ENCODE measurements around the gene PLIN3. TPM values are rescaled to one million over a fixed set of nuclear protein-coding genes. Genes with fewer than 3 reads are reported as not detected.

The PLIN3 gene
- polyA plus RNA-seq, 4 donors, result 38.6 to 57.9 (median 53.3) TPM

Other genes starting within 250 kb of the PLIN3 start
- gene TNFAIP8L1, start 228.2 kb downstream of the PLIN3 start, polyA plus RNA-seq (ENCODE audit: insufficient read length in 4 of 4), result 10 to 100 TPM; 12.8 to 15.1 (median 13.4) TPM
- gene MYDGF, start 197.3 kb downstream of the PLIN3 start, polyA plus RNA-seq (ENCODE audit: insufficient read length in 4 of 4), result 100 to 1,000 TPM in 1 of 4 donors, 10 to 100 TPM in 3; 71.6 to 103 (median 75.3) TPM
- gene DPP9, start 143.8 kb downstream of the PLIN3 start, polyA plus RNA-seq (ENCODE audit: insufficient read length in 4 of 4), result 10 to 100 TPM; 19.5 to 32.9 (median 26.1) TPM
- 1 to 10 TPM; 1.4 to 3.3 (median 2.2) TPM for gene FEM1A, start 75.9 kb downstream of the PLIN3 start, polyA plus RNA-seq (ENCODE audit: insufficient read length in 4 of 4)
- gene TICAM1, start 36.0 kb downstream of the PLIN3 start, polyA plus RNA-seq (ENCODE audit: insufficient read length in 4 of 4), result 1 to 10 TPM; 5.2 to 8.3 (median 6.3) TPM
- gene ARRDC5, start 35.2 kb upstream of the PLIN3 start, polyA plus RNA-seq (ENCODE audit: insufficient read length in 4 of 4), result under 1 TPM in 1 of 4 donors, not detected in 3; 0.06 TPM
- 10 to 100 TPM; 27.5 to 43.4 (median 37.1) TPM for gene UHRF1, start 41.8 kb upstream of the PLIN3 start, polyA plus RNA-seq (ENCODE audit: insufficient read length in 4 of 4)
- 10 to 100 TPM; 18.5 to 31.9 (median 28.6) TPM for gene KDM4B, start 101.4 kb upstream of the PLIN3 start, polyA plus RNA-seq (ENCODE audit: insufficient read length in 4 of 4)

Measured in left renal cortex interstitium (tissue), 4 donors.